H54 (cell line): ENCODE data around the gene IP6K2.
A peak's percentile ranks its signal among the peaks of the same experiment; 100 is the strongest.

Experiments
- DNase-seq: peaks from one replicate; pipeline ENCODE4 v3.0.0; 2011; ENCODE audit warnings: low spot score, mixed read lengths; ENCODE audit not compliant: insufficient read length
- FAIRE-seq: peaks from 3 replicates; lab custom pipeline; 2011; peaks lifted over from hg19 to GRCh38; lab: Jason Lieb, UNC
- POLR2A ChIP-seq: IDR thresholded peaks from 2 replicates; pipeline ENCODE4 v1.6.1; 2011; ENCODE audit warnings: low read depth, mild to moderate bottlenecking, low read length

Gene IP6K2

DNA sequence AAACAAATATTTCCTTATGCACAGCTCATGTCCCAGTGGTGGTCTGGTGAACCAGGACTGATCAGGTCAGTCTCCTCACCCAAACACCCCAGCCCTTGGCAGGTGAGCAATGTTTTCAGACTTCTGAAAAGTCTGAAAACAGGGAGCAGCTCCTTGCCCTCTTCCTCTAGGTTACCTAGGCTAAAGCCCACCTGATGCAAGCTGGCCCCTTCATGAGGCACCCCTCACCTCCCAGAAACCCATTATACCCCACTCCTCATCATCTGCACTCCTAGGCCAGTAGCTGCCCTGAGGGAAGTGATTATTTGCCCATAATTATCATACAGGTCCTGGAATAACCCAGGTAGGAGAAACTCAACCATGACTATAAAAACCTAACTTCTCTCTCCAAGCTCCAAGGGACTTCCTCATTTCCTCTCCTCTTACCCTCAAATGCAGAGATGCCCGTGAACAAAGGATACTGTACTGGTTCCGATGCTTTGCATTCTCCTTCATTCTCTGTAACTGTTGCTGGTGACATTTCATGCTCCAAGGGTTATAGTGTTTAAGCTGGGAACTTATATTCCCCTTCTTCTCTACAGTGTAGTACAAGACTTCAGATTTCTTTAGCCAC lies 26.1 kb downstream of the IP6K2 start:
- FAIRE-seq: no peak
- no peak for DNase-seq
- no peak for TF ChIP-seq POLR2A

DNA sequence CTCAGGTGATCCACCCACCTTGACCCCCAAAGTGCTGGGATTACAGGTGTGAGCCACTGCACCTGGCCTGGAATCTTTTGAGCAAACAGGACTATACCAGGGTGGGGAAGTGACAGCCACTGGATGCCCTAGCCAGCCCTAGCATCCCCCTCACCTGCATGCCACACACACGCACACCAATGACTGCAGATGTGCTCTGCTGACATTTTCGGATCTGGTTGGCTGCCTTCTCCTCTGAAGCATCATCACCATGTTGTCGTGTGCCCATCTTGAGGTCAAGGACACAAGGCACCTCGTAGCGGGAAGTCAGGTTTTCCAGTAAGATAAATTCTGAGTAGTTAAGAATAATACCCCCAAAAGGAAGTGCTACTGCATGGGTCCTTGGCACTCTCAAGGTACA lies 27.6 kb downstream of the IP6K2 start:
- no peak for TF ChIP-seq POLR2A
- FAIRE-seq: no peak

DNA sequence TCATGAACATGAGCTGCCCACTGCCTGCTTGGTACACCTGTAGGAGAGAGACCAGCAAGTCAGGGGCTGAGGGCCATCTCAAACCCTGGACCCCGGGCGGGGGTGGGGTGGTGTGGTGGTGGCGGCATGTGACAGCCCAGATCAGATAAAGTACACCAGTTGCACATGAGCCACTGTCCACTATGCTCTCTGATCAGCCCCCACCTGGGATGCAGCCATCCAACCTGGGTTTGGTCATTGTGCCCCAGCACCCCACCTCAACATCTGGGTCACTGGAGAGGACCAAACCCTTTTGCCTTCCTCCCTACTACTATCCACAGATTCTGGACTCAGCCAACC lies 28.3 kb downstream of the IP6K2 start:
- TF ChIP-seq POLR2A: no peak
- FAIRE-seq: no peak
- DNase-seq: no peak

More for the DNA sequence above, 27.6 kb downstream of the IP6K2 start:
- no peak for DNase-seq

DNA sequence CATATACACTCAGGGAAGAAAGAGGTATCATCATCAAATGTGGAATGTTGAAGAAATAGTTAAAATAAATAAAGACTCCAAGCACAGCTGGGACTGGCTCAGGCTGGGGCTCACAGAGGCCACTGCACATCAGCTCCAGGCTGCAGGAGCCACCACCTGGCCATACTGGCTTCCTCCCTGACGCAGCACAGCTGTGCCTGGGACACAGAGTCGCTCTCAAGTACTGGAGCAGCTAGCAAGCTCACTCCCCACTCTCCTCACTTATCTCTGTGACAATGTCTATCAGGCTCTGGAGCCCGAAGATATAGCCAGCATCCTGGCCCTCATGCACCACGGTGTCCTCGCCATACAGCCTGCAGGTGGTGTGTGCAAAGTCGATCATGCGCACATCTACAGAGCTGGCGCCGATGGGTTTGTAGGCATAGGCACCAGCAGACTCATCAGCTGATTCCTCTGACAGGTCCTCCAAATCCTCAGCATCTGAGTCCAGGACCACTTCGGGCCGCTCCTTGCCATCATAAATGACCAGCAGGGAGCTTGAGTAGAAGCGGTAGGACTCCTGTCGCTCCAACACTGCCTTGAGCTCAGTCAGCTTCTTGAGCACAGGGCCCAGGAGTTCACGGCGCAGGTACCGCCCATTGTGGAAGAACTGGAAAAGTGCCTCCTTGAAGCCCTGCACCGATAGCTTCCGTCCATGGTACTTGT lies 28.8 kb downstream of the IP6K2 start:
- DNase-seq (no peak), FAIRE-seq (no peak)

DNA sequence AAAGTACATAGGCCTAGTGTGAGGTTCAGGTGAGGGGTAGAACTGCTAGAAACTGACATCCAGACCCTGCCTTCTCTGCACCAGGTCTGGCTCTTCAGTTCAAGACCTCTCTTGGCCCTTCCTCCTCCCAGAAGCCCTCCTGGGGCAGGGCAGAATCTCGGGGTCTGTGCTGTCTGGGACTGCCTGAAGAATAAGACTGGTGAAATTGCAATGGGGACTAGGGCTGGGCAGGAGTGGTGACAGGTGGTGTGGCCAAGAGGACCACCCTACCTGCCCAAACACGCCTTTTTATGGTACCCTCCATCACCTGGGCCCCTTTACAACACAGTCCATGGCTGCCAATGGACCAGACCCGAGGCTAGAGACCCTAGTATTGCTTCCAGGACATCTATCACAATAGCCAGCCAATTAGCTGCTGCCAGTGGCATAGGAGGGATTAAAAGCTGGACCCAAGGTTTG lies 29.8 kb downstream of the IP6K2 start:
- DNase-seq (no peak), FAIRE-seq (no peak)
- TF ChIP-seq POLR2A: no peak

More for the DNA sequence above, 28.8 kb downstream of the IP6K2 start:
- no peak for TF ChIP-seq POLR2A

DNA sequence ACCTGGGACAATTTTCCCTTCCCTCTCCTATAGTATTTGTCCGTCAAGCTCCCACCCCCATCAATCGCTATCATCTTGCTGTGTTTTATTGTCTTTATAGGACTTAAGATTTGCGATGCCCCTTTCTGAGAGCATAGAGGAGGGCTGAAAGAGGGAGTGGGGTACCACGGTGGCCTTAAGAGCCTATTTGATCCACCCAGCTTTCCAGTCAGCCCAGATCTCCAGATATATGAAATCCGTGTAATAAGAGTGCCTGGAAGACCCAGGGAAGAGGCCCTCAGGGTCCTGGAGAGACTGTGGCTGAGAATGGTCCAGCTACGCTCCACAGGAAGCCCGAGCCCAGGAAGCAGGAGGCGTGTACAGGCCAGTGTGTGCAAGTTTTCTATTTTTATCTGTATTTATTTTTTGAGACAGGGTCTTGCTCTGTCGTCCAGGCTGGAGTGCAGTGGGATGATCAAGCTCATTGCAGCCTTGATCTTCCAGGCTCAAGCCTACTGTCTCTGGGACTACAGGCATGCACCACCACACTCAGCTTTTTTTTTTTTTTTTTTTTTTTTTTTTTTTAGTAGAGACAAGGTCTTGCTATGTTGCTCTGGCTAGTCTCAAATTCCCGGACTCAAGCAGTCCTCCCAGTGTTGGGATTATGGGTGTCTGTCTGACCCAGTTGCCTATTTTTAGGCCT lies 30.3 kb downstream of the IP6K2 start:
- DNase-seq: no peak
- TF ChIP-seq POLR2A: no peak
- no peak for FAIRE-seq

DNA sequence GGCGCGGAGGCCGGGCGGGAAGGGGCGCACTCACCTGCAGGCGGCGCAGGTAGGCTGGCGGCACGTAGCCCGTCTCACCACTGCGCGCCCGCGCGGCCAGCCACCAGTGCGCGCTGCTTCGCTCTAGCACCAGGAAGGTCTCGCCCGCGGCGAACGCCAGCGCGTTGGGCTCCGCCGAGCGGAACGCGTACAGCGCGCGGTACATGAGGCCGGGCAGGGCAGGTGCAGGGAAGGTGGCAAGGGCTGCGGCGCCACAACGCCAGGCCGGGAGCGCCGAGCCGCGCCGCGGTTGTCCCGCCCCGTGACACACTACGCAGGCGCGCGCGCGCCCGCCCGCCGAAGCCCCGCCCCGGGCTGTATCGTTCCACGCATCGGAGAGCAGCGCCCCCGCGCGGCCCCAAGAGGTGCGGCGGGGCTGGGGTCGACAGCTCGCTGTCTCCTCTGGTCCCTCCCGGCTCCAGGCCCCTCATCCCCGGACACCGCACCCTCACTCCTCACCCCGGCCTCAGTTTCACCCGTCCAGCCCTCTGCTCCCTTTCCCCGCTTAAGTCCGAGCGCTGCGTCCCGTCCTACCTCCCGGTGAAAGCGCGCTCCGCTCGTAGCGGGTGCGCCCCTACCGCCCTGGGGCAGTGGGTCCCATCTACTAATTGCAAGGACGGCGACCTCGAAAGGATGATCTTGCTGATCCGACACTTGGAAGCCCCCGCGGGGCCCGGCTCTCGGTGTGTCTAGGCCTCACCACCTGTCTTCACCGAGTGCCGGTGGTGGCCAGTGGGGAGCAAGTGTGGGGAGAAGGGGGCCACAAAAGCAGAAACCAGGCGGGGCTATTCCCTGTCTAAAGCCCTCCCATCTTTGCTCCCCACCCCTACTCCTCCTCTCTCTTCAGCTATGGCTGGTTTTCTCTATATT lies 31.2 kb downstream of the IP6K2 start, which contains the start of gene NCKIPSD:
TSS of gene NCKIPSD (minus strand) at position 313 of the 909 bp plus-strand sequence. CDS start at position 205, 108 bp downstream.
- TF ChIP-seq POLR2A: peak; percentile 92
- DNase-seq (peak; percentile 81), FAIRE-seq (no peak)

DNA sequence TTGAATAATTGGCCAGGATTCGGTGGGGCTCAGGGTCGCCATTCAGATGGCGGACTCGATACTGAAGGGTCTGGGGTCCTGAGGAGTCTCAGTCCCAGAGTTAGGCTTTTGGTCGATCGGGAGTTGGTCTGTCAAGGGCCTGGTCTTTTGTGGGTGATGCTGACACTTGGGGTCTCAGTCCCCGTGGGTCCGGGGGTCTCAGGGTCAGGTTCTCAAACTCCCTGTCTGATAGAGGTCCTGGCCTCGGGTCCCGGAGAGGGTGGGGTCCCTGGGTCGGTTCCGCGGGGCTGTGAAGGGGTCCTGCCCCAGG lies 31.8 kb downstream of the IP6K2 start:
- no peak for TF ChIP-seq POLR2A
- no peak for FAIRE-seq

DNA sequence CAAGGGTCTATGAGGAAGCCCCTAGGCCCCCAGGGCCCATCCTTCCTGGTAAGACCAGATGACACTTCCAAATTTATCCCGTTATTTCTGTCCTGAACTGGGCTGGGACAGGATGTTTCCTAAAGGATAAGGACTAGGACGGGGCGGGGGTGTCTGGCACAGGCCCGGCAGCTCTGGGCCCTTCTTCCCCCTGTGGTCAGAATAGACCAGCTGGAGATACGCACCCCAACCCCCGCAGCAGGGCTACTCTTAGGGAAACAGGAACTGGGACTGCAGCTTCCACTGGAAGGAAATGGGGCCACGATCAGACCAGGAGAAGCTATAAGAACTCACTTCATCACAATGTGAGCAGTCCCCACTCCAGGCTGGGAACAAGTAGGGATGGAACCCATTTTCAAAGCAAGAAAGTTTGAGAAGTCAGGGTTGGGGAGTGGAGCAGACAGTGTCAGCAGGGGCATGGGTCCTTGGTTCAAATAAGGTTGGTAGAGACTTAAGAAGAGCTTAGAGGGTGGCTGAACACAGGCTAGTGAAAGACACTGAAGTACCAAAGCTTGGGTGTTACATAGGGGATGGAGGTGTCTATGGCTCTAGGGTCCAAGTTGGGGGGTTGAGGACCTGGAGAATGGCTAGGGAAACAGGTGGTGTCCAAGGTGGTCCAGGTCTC lies 32.4 kb downstream of the IP6K2 start:
- no peak for TF ChIP-seq POLR2A
- no peak for DNase-seq
- FAIRE-seq: no peak

More for the DNA sequence above, 31.8 kb downstream of the IP6K2 start:
- DNase-seq: no peak

DNA sequence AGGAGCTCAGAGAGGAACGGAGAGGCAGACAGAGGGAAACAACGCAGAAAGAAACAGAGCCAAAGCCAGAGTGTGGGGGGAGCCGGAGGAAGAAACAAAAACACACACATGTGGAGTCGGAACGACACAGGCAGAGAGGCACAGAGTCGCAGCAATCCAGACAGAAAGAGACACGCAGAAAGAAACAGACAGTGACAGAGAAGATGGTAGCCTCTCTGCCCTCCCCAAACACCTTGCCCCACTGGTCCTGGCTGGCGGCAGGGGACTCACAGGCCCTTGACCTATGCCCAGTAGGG lies 33.0 kb downstream of the IP6K2 start:
- FAIRE-seq: no peak
- no peak for TF ChIP-seq POLR2A
- DNase-seq: no peak

DNA sequence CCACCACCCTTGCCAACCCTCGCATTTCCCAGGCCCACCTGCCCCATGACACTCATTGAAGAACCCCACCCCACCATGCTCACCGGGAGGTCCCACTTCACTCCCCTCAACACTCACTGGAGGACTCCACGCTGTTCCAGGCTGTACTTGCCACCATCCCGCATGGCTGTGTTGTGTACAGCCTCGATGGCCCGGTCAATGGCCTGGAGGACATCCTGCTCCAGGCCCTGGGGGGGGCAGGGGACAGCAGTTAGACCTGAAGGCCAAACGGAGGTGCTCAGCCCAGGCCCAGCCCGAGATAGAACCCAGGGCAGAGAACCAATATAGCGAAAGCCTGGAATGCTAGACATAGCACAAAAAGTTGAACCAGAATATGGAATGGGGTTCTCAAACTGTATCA lies 34.2 kb downstream of the IP6K2 start:
- DNase-seq: no peak
- no peak for TF ChIP-seq POLR2A
- no peak for FAIRE-seq

DNA sequence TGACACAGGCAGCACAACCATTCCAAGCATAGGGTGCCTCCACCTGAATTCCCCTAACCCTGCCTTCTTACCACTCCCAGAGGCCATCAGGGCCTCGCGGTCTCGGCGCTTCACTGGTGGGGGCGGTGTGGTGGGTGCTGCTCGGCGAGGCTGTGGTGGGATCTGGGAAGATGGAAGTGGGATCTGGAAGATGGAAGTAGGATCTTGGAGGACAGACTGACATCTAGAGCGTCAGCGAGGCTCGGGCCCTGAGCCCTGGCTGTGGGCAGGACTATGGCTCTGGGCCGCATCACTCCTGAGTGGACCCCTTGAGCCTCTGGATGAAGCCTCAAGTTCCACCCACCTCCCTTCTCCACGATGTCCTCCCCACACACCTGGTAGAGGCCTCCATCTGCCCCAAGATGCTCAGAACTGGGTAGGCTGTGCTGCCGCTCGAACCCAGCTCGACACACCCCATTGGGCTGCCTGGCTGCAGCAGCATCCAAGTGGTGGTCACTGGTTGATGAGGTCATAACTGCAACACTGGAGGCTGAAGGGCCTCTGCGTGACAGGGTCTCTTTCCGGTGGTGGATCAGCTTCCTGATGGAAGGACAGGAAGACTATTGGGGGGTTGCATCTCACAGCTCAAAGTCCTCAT lies 34.9 kb downstream of the IP6K2 start:
- no peak for FAIRE-seq
- TF ChIP-seq POLR2A: no peak

DNA sequence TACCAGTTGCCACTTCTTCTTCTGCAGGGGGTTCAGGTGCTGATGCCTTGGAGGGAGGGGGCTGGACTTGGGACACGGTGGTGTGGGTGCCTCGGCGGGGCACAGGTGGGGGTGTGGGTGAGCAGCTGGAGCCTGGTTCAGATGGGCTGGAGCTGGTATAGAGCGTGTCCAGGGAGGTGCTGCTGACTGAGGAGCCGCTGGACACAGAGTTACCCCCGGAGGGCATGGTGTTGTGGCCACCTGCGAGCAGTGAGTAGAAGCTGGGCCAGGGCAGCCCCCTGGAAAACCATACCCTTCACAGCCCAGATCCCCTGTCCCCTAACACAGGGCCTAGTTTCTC lies 35.5 kb downstream of the IP6K2 start:
- no peak for DNase-seq
- TF ChIP-seq POLR2A: no peak
- no peak for FAIRE-seq

More for the DNA sequence above, 34.9 kb downstream of the IP6K2 start:
- DNase-seq: no peak
